HepG2 (cell line): ENCODE data around the gene ADAM10. TPM values are rescaled to one million over a fixed set of nuclear protein-coding genes. Genes with fewer than 3 reads are reported as not detected.

Experiments used
- BHLHE40 ChIP-seq: IDR thresholded peaks from 2 replicates; pipeline ENCODE4 v1.6.1; 2011; ENCODE audit warnings: low read length, improper control_type of control experiment
- CBX5 ChIP-seq: sonication (generic); formaldehyde crosslinking; IDR thresholded peaks from 2 replicates; pipeline ENCODE4 v1.4.0; 2020; ENCODE audit warnings: missing genetic modification reagents, borderline replicate concordance
- EEA1 ChIP-seq: sonication (generic); formaldehyde crosslinking; IDR thresholded peaks from 2 replicates; pipeline ENCODE4 v1.5.1; 2020; ENCODE audit warnings: mild to moderate bottlenecking, missing genetic modification reagents, borderline replicate concordance
- ERF ChIP-seq: IDR thresholded peaks from 2 replicates; pipeline ENCODE4 v1.6.1; 2018; ENCODE audit warnings: missing biosample characterization, missing genetic modification reagents
- FOXP4 ChIP-seq: sonication (generic); formaldehyde crosslinking; IDR thresholded peaks from 2 replicates; pipeline ENCODE4 v1.4.0; 2020; ENCODE audit warnings: missing genetic modification reagents
- HDAC1 ChIP-seq: sonication (generic); formaldehyde crosslinking; IDR thresholded peaks from 2 replicates; pipeline ENCODE4 v1.5.1; 2020; ENCODE audit warnings: mild to moderate bottlenecking, missing genetic modification reagents
- KLF13 ChIP-seq: sonication (generic); formaldehyde crosslinking; IDR thresholded peaks from 2 replicates; pipeline ENCODE4 v1.4.0; 2020; ENCODE audit warnings: mild to moderate bottlenecking, missing genetic modification reagents
- MXI1 ChIP-seq: IDR thresholded peaks from 3 replicates; pipeline ENCODE4 v1.6.1; 2012; ENCODE audit warnings: low read depth, low read length, inconsistent platforms, borderline replicate concordance
- MYC ChIP-seq: sonication (generic); formaldehyde crosslinking; IDR thresholded peaks from 2 replicates; pipeline ENCODE4 v1.9.0; 2021; ENCODE audit warnings: missing genetic modification reagents, borderline replicate concordance
- PRDM10 ChIP-seq: sonication (generic); formaldehyde crosslinking; IDR thresholded peaks from 2 replicates; pipeline ENCODE4 v1.4.0; 2020; ENCODE audit warnings: low read depth, missing genetic modification reagents
- ZBTB7A ChIP-seq: sonication (generic); formaldehyde crosslinking; IDR thresholded peaks from 2 replicates; pipeline ENCODE4 v1.8.0; 2022; ENCODE audit warnings: mild to moderate bottlenecking, missing genetic modification reagents
- ZBTB7B ChIP-seq: sonication (generic); formaldehyde crosslinking; IDR thresholded peaks from 2 replicates; pipeline ENCODE4 v1.4.0; 2020; ENCODE audit warnings: missing genetic modification reagents
- ZC3H13 ChIP-seq: sonication (generic); formaldehyde crosslinking; IDR thresholded peaks from 2 replicates; pipeline ENCODE4 v1.8.1; 2023; ENCODE audit warnings: mild to moderate bottlenecking, missing genetic modification reagents, moderate library complexity
- ZNF10 ChIP-seq: sonication (generic); formaldehyde crosslinking; IDR thresholded peaks from 2 replicates; pipeline ENCODE4 v1.4.0; 2020; ENCODE audit warnings: mild to moderate bottlenecking, low read depth, missing genetic modification reagents, borderline replicate concordance
- ZNF143 ChIP-seq: sonication (generic); formaldehyde crosslinking; IDR thresholded peaks from 2 replicates; pipeline ENCODE4 v1.4.0; 2020; ENCODE audit warnings: missing genetic modification reagents
- ZNF256 ChIP-seq: sonication (generic); formaldehyde crosslinking; conservative IDR thresholded peaks from 2 replicates; pipeline ENCODE4 v1.4.0; 2020; ENCODE audit warnings: missing genetic modification reagents
- ZNF781 ChIP-seq: sonication (generic); formaldehyde crosslinking; IDR thresholded peaks from 2 replicates; pipeline ENCODE4 v1.5.1; 2020; ENCODE audit warnings: borderline replicate concordance, mild to moderate bottlenecking, missing genetic modification reagents; ENCODE audit errors: not compliant biosample characterization
- ZNF790 ChIP-seq: sonication (generic); formaldehyde crosslinking; IDR thresholded peaks from 2 replicates; pipeline ENCODE4 v1.8.0; 2022; ENCODE audit warnings: missing genetic modification reagents, mild to moderate bottlenecking, borderline replicate concordance
- polyA plus RNA-seq, 8 experiments: library from polyadenylated mRNA; depleted of rRNA in 3 of 8; stranded (reverse) in 7 of 8; unstranded in 1 of 8; fragments of >200 nt; fragmentation: Illumina TruSeq in 4 of 8; extraction: Trizol in 4 of 8; gene quantifications; 2 replicates each; pipeline versions ENCODE4 v1.2.1 to v1.2.3, GENCODE V29; 2011 to 2016; ENCODE audit warnings: low read depth in 4 of 8, missing spikeins in 1 of 8, mixed read lengths in 1 of 8; ENCODE audit not compliant: insufficient read depth in 1 of 8
- total RNA-seq, 5 experiments: library from RNA; depleted of rRNA; stranded (reverse); fragments of >200 nt; fragmentation: Illumina TruSeq; extraction: Trizol; gene quantifications; 2 replicates each; pipeline ENCODE4 v1.2.3, GENCODE V29; 2016; ENCODE audit warnings: low read depth in 1 of 5
- TF ChIP-seq, protein P1 (sequence below): sonication (generic); formaldehyde crosslinking; IDR thresholded peaks from 2 replicates; pipeline ENCODE4 v1.5.1; 2020; ENCODE audit warnings: missing genetic modification reagents, mild to moderate bottlenecking, borderline replicate concordance
- TF ChIP-seq, protein P2 (sequence below): sonication (generic); formaldehyde crosslinking; IDR thresholded peaks from 2 replicates; pipeline ENCODE4 v1.5.0; 2020; ENCODE audit warnings: missing genetic modification reagents

The ADAM10 gene
- total and polyA plus RNA-seq, 2 of the 13 experiments (the other 11 are each of a cell fraction or from before 2014, with no cell fraction given), result 92.7 to 125 TPM

DNA sequence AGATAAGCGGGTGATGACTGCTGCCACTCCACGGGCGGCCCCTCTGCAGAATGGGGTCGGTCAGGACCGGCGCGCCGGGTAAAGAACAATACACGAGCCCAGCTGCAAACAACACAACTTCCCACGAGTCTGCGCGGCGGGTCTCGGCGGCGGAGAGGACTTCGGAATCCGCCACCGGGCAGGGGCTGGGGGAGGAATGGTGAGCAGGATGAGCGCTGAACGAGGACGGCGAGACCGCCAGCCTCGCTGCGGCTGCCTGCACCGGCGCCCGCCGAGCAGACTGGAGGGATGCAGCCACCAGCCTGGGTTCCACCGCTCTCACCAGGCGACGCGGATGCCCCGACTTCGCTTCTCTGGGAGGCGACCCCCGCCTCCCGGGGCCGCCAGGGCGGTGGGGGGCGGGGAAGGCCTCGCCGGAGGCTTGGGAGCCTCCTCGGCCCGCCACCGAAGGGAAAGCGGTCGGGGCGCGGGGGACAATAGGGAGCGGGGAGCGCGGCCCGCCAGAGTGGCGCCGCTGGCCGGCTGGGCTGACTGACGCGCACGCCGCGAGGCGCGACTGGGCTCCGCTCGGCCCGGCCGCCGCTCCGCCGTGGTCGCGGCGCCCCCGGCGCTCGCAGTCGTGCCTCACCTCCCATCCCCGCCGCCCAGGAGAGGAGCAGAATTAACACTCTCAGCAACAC lies 515 bp downstream of the ADAM10 start (continued):
- TF ChIP-seq EEA1 (CRISPR knock-in tag) (peak; percentile 44; the same call in 1 of the 2 replicates), MYC (CRISPR knock-in tag) (peak; percentile 42; the same call in 1 of the 2 replicates), KLF13 (CRISPR knock-in tag) (0 out of 2 replicates have a peak, but pooled peaks have one; percentile 35), ZBTB7B (CRISPR knock-in tag) (peak; percentile 18; the same call in 1 of the 2 replicates), ERF (CRISPR knock-in tag) (peak; percentile 37; the same call in 1 of the 2 replicates), HDAC1 (CRISPR knock-in tag) (peak; percentile 14), ZNF256 (CRISPR knock-in tag) (no peak), ZNF143 (CRISPR knock-in tag) (peak; percentile 48; the same call in 1 of the 2 replicates), ZNF10 (CRISPR knock-in tag) (no peak), BHLHE40 (no peak), ZC3H13 (CRISPR knock-in tag) (0 out of 2 replicates have a peak, but pooled peaks have one; percentile 50), FOXP4 (CRISPR knock-in tag) (peak; percentile 45), PRDM10 (CRISPR knock-in tag) (peak; percentile 66; the same call in 1 of the 2 replicates), CBX5 (CRISPR knock-in tag) (peak; percentile 24; the same call in 1 of the 2 replicates), ZBTB7A (CRISPR knock-in tag) (peak; percentile 13; the same call in 1 of the 2 replicates), ZNF790 (CRISPR knock-in tag) (0 out of 2 replicates have a peak, but pooled peaks have one; percentile 29), ZNF781 (CRISPR knock-in tag) (peak; percentile 31), MXI1 (no peak)
- TF ChIP-seq, protein P1, sequence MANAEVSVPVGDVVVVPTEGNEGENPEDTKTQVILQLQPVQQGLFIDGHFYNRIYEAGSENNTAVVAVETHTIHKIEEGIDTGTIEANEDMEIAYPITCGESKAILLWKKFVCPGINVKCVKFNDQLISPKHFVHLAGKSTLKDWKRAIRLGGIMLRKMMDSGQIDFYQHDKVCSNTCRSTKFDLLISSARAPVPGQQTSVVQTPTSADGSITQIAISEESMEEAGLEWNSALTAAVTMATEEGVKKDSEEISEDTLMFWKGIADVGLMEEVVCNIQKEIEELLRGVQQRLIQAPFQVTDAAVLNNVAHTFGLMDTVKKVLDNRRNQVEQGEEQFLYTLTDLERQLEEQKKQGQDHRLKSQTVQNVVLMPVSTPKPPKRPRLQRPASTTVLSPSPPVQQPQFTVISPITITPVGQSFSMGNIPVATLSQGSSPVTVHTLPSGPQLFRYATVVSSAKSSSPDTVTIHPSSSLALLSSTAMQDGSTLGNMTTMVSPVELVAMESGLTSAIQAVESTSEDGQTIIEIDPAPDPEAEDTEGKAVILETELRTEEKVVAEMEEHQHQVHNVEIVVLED, result no peak
- TF ChIP-seq, protein P2, sequence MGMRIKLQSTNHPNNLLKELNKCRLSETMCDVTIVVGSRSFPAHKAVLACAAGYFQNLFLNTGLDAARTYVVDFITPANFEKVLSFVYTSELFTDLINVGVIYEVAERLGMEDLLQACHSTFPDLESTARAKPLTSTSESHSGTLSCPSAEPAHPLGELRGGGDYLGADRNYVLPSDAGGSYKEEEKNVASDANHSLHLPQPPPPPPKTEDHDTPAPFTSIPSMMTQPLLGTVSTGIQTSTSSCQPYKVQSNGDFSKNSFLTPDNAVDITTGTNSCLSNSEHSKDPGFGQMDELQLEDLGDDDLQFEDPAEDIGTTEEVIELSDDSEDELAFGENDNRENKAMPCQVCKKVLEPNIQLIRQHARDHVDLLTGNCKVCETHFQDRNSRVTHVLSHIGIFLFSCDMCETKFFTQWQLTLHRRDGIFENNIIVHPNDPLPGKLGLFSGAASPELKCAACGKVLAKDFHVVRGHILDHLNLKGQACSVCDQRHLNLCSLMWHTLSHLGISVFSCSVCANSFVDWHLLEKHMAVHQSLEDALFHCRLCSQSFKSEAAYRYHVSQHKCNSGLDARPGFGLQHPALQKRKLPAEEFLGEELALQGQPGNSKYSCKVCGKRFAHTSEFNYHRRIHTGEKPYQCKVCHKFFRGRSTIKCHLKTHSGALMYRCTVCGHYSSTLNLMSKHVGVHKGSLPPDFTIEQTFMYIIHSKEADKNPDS (CRISPR knock-in tag), result no peak
